Measurements from ENCODE around the gene ELL.

Gene ELL

GRCh38 chr19:18532168-18532890 is 10.5 kb upstream of the ELL start:
- Histone ChIP-seq H3K36me3 (replicated peaks in 1 of 2; ENCODE audit: control insufficient read depth in 2 of 2, insufficient read depth in 2 of 2, low read length in 2 of 2) (peaks cover 36 to 46% of the 10 kb centered on the region in 2 donors), H3K4me3 (ENCODE audit: low read length in 2 of 2) (no peak overlapping the region), H2BK120ac (ENCODE audit: low read depth, low read length) (no peak overlapping the region), H2BK15ac (ENCODE audit: low read length) (no peak overlapping the region), H3K27ac (replicated peaks; ENCODE audit: low read length) (no peak overlapping the region), H3K14ac (ENCODE audit: low read length) (no peak overlapping the region), H2AK5ac (ENCODE audit: low read depth, low read length) (no peak overlapping the region), H3K79me1 (ENCODE audit: low read depth, low read length) (no peaks in the 10 kb centered on the region), H4K8ac (ENCODE audit: low read depth, low read length) (no peak overlapping the region), H2BK5ac (ENCODE audit: low read length) (no peak overlapping the region), H3K23ac (ENCODE audit: low read depth, low read length, poor library complexity) (peak overlapping the region; percentile 39), H3K4me1 (ENCODE audit: control insufficient read depth in 2 of 2, insufficient read depth in 1 of 2, low read depth in 1 of 2, low read length in 2 of 2) (no peaks in the 10 kb centered on the region), H3K4me2 (ENCODE audit: insufficient read depth, low read length, poor library complexity, severe bottlenecking) (no peak overlapping the region), H3K18ac (ENCODE audit: low read length) (no peak overlapping the region), H3K27me3 (ENCODE audit: control insufficient read depth in 3 of 3, insufficient read depth in 3 of 3, low read depth in 1 of 3, low read length in 3 of 3) (no peaks in the 10 kb centered on the region), H3K9me3 (replicated peaks in 1 of 2; ENCODE audit: control insufficient read depth in 2 of 2, insufficient read depth in 1 of 2, low read depth in 1 of 2, low read length in 2 of 2) (peaks cover 0 to 2% of the 10 kb centered on the region in 2 donors), H3K4ac (ENCODE audit: low read length) (no peak overlapping the region), H3K9ac (ENCODE audit: low read depth, low read length, poor library complexity) (no peak overlapping the region), H2AFZ (ENCODE audit: low read length) (no peak overlapping the region), H2BK12ac (ENCODE audit: low read length) (no peak overlapping the region), H4K91ac (ENCODE audit: low read depth, low read length, poor library complexity) (no peak overlapping the region)
- no peak for DNase-seq (ENCODE audit: low spot score)
- no CpG with 5 or more reads among the region's 22 CpGs for WGBS, 2 donors (ENCODE audit: extremely low coverage in 2 of 2, insufficient read length in 2 of 2, insufficient replicate concordance in 1 of 2)

GRCh38 chr19:18531485-18531884 is 9.6 kb upstream of the ELL start:
- no peak overlapping the region for H2BK15ac ChIP-seq (ENCODE audit: low read length)
- H3K4me1 ChIP-seq (ENCODE audit: control insufficient read depth in 2 of 2, insufficient read depth in 1 of 2, low read depth in 1 of 2, low read length in 2 of 2) = no peaks in the 10 kb centered on the region
- no peak overlapping the region for H4K91ac ChIP-seq (ENCODE audit: low read depth, low read length, poor library complexity)
- no peak overlapping the region for H4K8ac ChIP-seq (ENCODE audit: low read depth, low read length)
- H3K79me1 ChIP-seq (ENCODE audit: low read depth, low read length) = no peaks in the 10 kb centered on the region
- H3K36me3 ChIP-seq (replicated peaks in 1 of 2; ENCODE audit: control insufficient read depth in 2 of 2, insufficient read depth in 2 of 2, low read length in 2 of 2) = peaks cover 30 to 38% of the 10 kb centered on the region in 2 donors
- H2AFZ ChIP-seq (ENCODE audit: low read length) = no peak overlapping the region
- H2BK5ac ChIP-seq (ENCODE audit: low read length) = no peak overlapping the region
- H3K27ac ChIP-seq (replicated peaks; ENCODE audit: low read length) = no peak overlapping the region
- DNase-seq (ENCODE audit: low spot score) = no peak
- no peaks in the 10 kb centered on the region for H3K27me3 ChIP-seq (ENCODE audit: control insufficient read depth in 3 of 3, insufficient read depth in 3 of 3, low read depth in 1 of 3, low read length in 3 of 3)
- WGBS, 2 donors (ENCODE audit: extremely low coverage in 2 of 2, insufficient read length in 2 of 2, insufficient replicate concordance in 1 of 2) = no CpG with 5 or more reads among the region's 9 CpGs
- H2AK5ac ChIP-seq (ENCODE audit: low read depth, low read length) = no peak overlapping the region
- H3K4me2 ChIP-seq (ENCODE audit: insufficient read depth, low read length, poor library complexity, severe bottlenecking) = no peak overlapping the region
- H3K9me3 ChIP-seq (replicated peaks in 1 of 2; ENCODE audit: control insufficient read depth in 2 of 2, insufficient read depth in 1 of 2, low read depth in 1 of 2, low read length in 2 of 2) = no peaks in the 10 kb centered on the region
- H3K4ac ChIP-seq (ENCODE audit: low read length) = no peak overlapping the region
- H3K9ac ChIP-seq (ENCODE audit: low read depth, low read length, poor library complexity) = no peak overlapping the region
- H3K23ac ChIP-seq (ENCODE audit: low read depth, low read length, poor library complexity) = no peak overlapping the region
- no peak overlapping the region for H3K18ac ChIP-seq (ENCODE audit: low read length)
- H3K14ac ChIP-seq (ENCODE audit: low read length) = no peak overlapping the region
- no peak overlapping the region for H2BK12ac ChIP-seq (ENCODE audit: low read length)
- H3K4me3 ChIP-seq (ENCODE audit: low read length in 2 of 2) = peak overlapping the region in 1 of 2 donors; percentile 20
- no peak overlapping the region for H2BK120ac ChIP-seq (ENCODE audit: low read depth, low read length)

- Histone ChIP-seq H2BK12ac (ENCODE audit: low read length) (no peak overlapping the region), H2AK5ac (ENCODE audit: low read depth, low read length) (no peak overlapping the region), H3K4ac (ENCODE audit: low read length) (no peak overlapping the region), H2BK15ac (ENCODE audit: low read length) (no peak overlapping the region), H2BK5ac (ENCODE audit: low read length) (no peak overlapping the region), H4K91ac (ENCODE audit: low read depth, low read length, poor library complexity) (no peak overlapping the region), H3K27ac (replicated peaks; ENCODE audit: low read length) (no peak overlapping the region), H3K9me3 (replicated peaks in 1 of 2; ENCODE audit: control insufficient read depth in 2 of 2, insufficient read depth in 1 of 2, low read depth in 1 of 2, low read length in 2 of 2) (no peaks in the 10 kb centered on the region), H2AFZ (ENCODE audit: low read length) (no peak overlapping the region), H3K14ac (ENCODE audit: low read length) (no peak overlapping the region), H3K9ac (ENCODE audit: low read depth, low read length, poor library complexity) (peak overlapping the region; percentile 67), H3K79me1 (ENCODE audit: low read depth, low read length) (no peaks in the 10 kb centered on the region), H3K36me3 (replicated peaks in 1 of 2; ENCODE audit: control insufficient read depth in 2 of 2, insufficient read depth in 2 of 2, low read length in 2 of 2) (peaks cover 23% of the 10 kb centered on the region in 2 donors), H3K4me2 (ENCODE audit: insufficient read depth, low read length, poor library complexity, severe bottlenecking) (no peak overlapping the region), H3K4me3 (ENCODE audit: low read length in 2 of 2) (peak overlapping the region in 1 of 2 donors; percentile 37), H3K18ac (ENCODE audit: low read length) (no peak overlapping the region), H2BK120ac (ENCODE audit: low read depth, low read length) (no peak overlapping the region), H4K8ac (ENCODE audit: low read depth, low read length) (no peak overlapping the region), H3K23ac (ENCODE audit: low read depth, low read length, poor library complexity) (peak overlapping the region; percentile 17), H3K4me1 (ENCODE audit: control insufficient read depth in 2 of 2, insufficient read depth in 1 of 2, low read depth in 1 of 2, low read length in 2 of 2) (no peaks in the 10 kb centered on the region), H3K27me3 (ENCODE audit: control insufficient read depth in 3 of 3, insufficient read depth in 3 of 3, low read depth in 1 of 3, low read length in 3 of 3) (no peaks in the 10 kb centered on the region)
- WGBS, 2 donors (ENCODE audit: extremely low coverage in 2 of 2, insufficient read length in 2 of 2, insufficient replicate concordance in 1 of 2) = no CpG with 5 or more reads among the region's 7 CpGs
- no peak for DNase-seq (ENCODE audit: low spot score)
These were observed 7.9 kb upstream of the ELL start for GRCh38 chr19:18529782-18530181.

- H3K27ac ChIP-seq (replicated peaks; ENCODE audit: low read length) = no peak overlapping the region
- H3K36me3 ChIP-seq (replicated peaks in 1 of 2; ENCODE audit: control insufficient read depth in 2 of 2, insufficient read depth in 2 of 2, low read length in 2 of 2) = peaks cover 2 to 6% of the 10 kb centered on the region in 2 donors
- no peak overlapping the region for H2BK15ac ChIP-seq (ENCODE audit: low read length)
- H3K9ac ChIP-seq (ENCODE audit: low read depth, low read length, poor library complexity) = no peak overlapping the region
- WGBS, 2 donors (ENCODE audit: extremely low coverage in 2 of 2, insufficient read length in 2 of 2, insufficient replicate concordance in 1 of 2) = no CpG with 5 or more reads among the region's 9 CpGs
- H3K23ac ChIP-seq (ENCODE audit: low read depth, low read length, poor library complexity) = no peak overlapping the region
- peak overlapping the region in 1 of 2 donors; percentile 22 for H3K4me3 ChIP-seq (ENCODE audit: low read length in 2 of 2)
- no peak overlapping the region for H3K4ac ChIP-seq (ENCODE audit: low read length)
- no peak overlapping the region for H2AK5ac ChIP-seq (ENCODE audit: low read depth, low read length)
- H3K9me3 ChIP-seq (replicated peaks in 1 of 2; ENCODE audit: control insufficient read depth in 2 of 2, insufficient read depth in 1 of 2, low read depth in 1 of 2, low read length in 2 of 2) = no peaks in the 10 kb centered on the region
- no peak overlapping the region for H2BK5ac ChIP-seq (ENCODE audit: low read length)
- H2BK120ac ChIP-seq (ENCODE audit: low read depth, low read length) = no peak overlapping the region
- no peak overlapping the region for H4K91ac ChIP-seq (ENCODE audit: low read depth, low read length, poor library complexity)
- peaks cover 2% of the 10 kb centered on the region for H3K79me1 ChIP-seq (ENCODE audit: low read depth, low read length)
- H3K4me1 ChIP-seq (ENCODE audit: control insufficient read depth in 2 of 2, insufficient read depth in 1 of 2, low read depth in 1 of 2, low read length in 2 of 2) = no peaks in the 10 kb centered on the region
- H3K14ac ChIP-seq (ENCODE audit: low read length) = no peak overlapping the region
- H4K8ac ChIP-seq (ENCODE audit: low read depth, low read length) = no peak overlapping the region
- H3K27me3 ChIP-seq (ENCODE audit: control insufficient read depth in 3 of 3, insufficient read depth in 3 of 3, low read depth in 1 of 3, low read length in 3 of 3) = no peaks in the 10 kb centered on the region
- H2BK12ac ChIP-seq (ENCODE audit: low read length) = no peak overlapping the region
- no peak overlapping the region for H3K4me2 ChIP-seq (ENCODE audit: insufficient read depth, low read length, poor library complexity, severe bottlenecking)
- H3K18ac ChIP-seq (ENCODE audit: low read length) = no peak overlapping the region
- no peak for DNase-seq (ENCODE audit: low spot score)
- H2AFZ ChIP-seq (ENCODE audit: low read length) = no peak overlapping the region
These were observed 4.4 kb upstream of the ELL start for GRCh38 chr19:18526316-18526715.
